Neural cell (in vitro differentiated cells): ENCODE data around the gene RBMS2. TPM values are rescaled to one million over a fixed set of nuclear protein-coding genes. Genes with fewer than 3 reads are reported as not detected.

ENCODE experiments used
- H2AFZ ChIP-seq: fragments of 200-600, 300-800 bp; sonication (generic), shearing (Covaris generic); 2 replicates; pipeline ENCODE4 v1.6.0; 2014; ENCODE audit warnings: low read depth, mild to moderate bottlenecking, antibody characterized with exemption, low read length, moderate library complexity
- H3F3A ChIP-seq: fragments of 200-600 bp; shearing (Covaris generic); 2 replicates; pipeline ENCODE4 v1.6.1; 2016; ENCODE audit warnings: mild to moderate bottlenecking, moderate library complexity, mixed read lengths, antibody characterized with exemption, low read length; ENCODE audit not compliant: insufficient read depth, poor library complexity, severe bottlenecking
- H3K27ac ChIP-seq: fragments of 200-600, 300-800 bp; sonication (generic), shearing (Covaris generic); 2 replicates; pipeline ENCODE4 v1.5.1; 2014; ENCODE audit warnings: mild to moderate bottlenecking, low read length, moderate library complexity
- H3K27me3 ChIP-seq: fragments of 300-800, 200-600 bp; sonication (generic), shearing (Covaris generic); 2 replicates; pipeline ENCODE4 v1.6.0; 2014; ENCODE audit warnings: mild to moderate bottlenecking, low read depth, low read length, moderate library complexity; ENCODE audit not compliant: insufficient read depth
- H3K36me3 ChIP-seq: fragments of 300-800, 200-600 bp; sonication (generic), shearing (Covaris generic); 2 replicates; pipeline ENCODE4 v1.5.1; 2014; ENCODE audit warnings: mild to moderate bottlenecking, antibody characterized with exemption, low read length, moderate library complexity; ENCODE audit not compliant: insufficient read depth
- H3K4me2 ChIP-seq: fragments of 300-800, 200-600 bp; sonication (generic), shearing (Covaris generic); 2 replicates; pipeline ENCODE4 v1.6.0; 2014; ENCODE audit warnings: mild to moderate bottlenecking, low read length
- H3K4me3 ChIP-seq: fragments of 300-800, 200-600 bp; sonication (generic), shearing (Covaris generic); 2 replicates; pipeline ENCODE4 v1.5.1; 2014; ENCODE audit warnings: mild to moderate bottlenecking, low read length, moderate library complexity
- H3K79me2 ChIP-seq: fragments of 200-600 bp; shearing (Covaris generic); replicated peaks from 2 replicates; pipeline ENCODE4 v1.6.0; 2014; ENCODE audit warnings: mild to moderate bottlenecking, low read length, moderate library complexity; ENCODE audit not compliant: insufficient read depth
- H3K9ac ChIP-seq: fragments of 300-800, 200-600 bp; sonication (generic), shearing (Covaris generic); 2 replicates; pipeline ENCODE4 v1.6.1; 2016; ENCODE audit warnings: mild to moderate bottlenecking, low read length, mixed read lengths
- H3K9me2 ChIP-seq: fragments of 200-600 bp; shearing (Covaris generic); 2 replicates; pipeline ENCODE4 v1.6.1; 2016; ENCODE audit warnings: mild to moderate bottlenecking, low read length, mixed read lengths; ENCODE audit not compliant: insufficient read depth
- H3K9me3 ChIP-seq: fragments of 200-600, 300-800 bp; sonication (generic), shearing (Covaris generic); 2 replicates; pipeline ENCODE4 v1.6.1; 2016; ENCODE audit warnings: mild to moderate bottlenecking, mixed run types, low read length, moderate library complexity, mixed read lengths
- H4K20me1 ChIP-seq: fragments of 200-600 bp; shearing (Covaris generic); 2 replicates; pipeline ENCODE4 v1.6.1; 2016; ENCODE audit warnings: mild to moderate bottlenecking, mixed run types; ENCODE audit not compliant: insufficient read depth
- CTCF ChIP-seq: fragments of 450-650 bp; IDR thresholded peaks from 2 replicates; pipeline ENCODE4 v1.5.1; 2014; ENCODE audit warnings: antibody characterized with exemption, mild to moderate bottlenecking, moderate library complexity; ENCODE audit not compliant: poor library complexity, severe bottlenecking
- EP300 ChIP-seq: fragments of 450-650 bp; conservative IDR thresholded peaks from 2 replicates; pipeline ENCODE4 v1.6.1; 2014; ENCODE audit warnings: antibody characterized with exemption, mild to moderate bottlenecking, moderate library complexity; ENCODE audit not compliant: poor library complexity, severe bottlenecking
- EZH2 ChIP-seq: fragments of 200-600, 300-800 bp; shearing (Covaris generic), sonication (generic); IDR thresholded peaks from 2 replicates; pipeline ENCODE4 v1.6.1; 2014; ENCODE audit warnings: antibody characterized with exemption, low read length, borderline replicate concordance, mild to moderate bottlenecking; ENCODE audit not compliant: insufficient read depth, poor library complexity, severe bottlenecking
- MXI1 ChIP-seq: fragments of 450-650 bp; conservative IDR thresholded peaks from 2 replicates; pipeline ENCODE4 v1.6.1; 2014; ENCODE audit warnings: antibody characterized with exemption, mild to moderate bottlenecking; ENCODE audit not compliant: poor library complexity, severe bottlenecking
- POLR2AphosphoS5 ChIP-seq: IDR thresholded peaks from 2 replicates; pipeline ENCODE4 v1.6.1; 2012
- RAD21 ChIP-seq: fragments of 450-650 bp; conservative IDR thresholded peaks from 2 replicates; pipeline ENCODE4 v1.6.1; 2014; ENCODE audit warnings: antibody characterized with exemption, mild to moderate bottlenecking, moderate library complexity
- SMC3 ChIP-seq: fragments of 450-650 bp; conservative IDR thresholded peaks from 2 replicates; pipeline ENCODE4 v1.6.1; 2014; ENCODE audit warnings: antibody characterized with exemption, mild to moderate bottlenecking, moderate library complexity; ENCODE audit not compliant: poor library complexity
- TAF1 ChIP-seq: IDR thresholded peaks from 2 replicates; pipeline ENCODE4 v1.6.1; 2012; ENCODE audit warnings: low read depth
- polyA plus RNA-seq: library from polyadenylated mRNA; depleted of rRNA; stranded (reverse); fragments of >200 nt; gene quantifications from 2 replicates; pipeline ENCODE4 v1.2.3, GENCODE V29; 2014
- TF ChIP-seq, protein P1 (sequence below): IDR thresholded peaks from 2 replicates; pipeline ENCODE4 v1.6.1; 2012; ENCODE audit warnings: borderline replicate concordance

Gene RBMS2
- polyA plus RNA-seq, 1 donor from 2014 or later: 2.4 TPM

GRCh38 chr12:56581418-56582145 is 60.0 kb downstream of the RBMS2 start (continued):
- no peak for TF ChIP-seq CTCF
- no peak for TF ChIP-seq RAD21

DNA sequence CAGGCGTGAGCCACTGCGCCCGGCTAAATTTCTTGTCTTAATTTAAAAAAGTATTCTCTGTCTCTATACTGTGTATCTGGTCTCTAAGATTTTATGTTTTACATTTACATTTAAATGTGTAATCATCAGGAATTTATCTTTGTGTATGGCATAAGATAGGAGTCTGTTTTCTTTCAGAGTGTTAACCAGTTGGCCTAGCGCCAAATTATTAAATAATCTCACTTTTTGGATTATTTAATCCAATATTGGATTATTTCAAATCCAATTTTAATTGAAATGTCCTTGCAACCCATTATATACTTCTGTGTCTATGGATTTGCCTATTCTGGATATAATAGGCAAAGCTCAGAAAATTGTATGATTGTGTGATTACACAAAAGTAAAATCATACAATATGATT is 63.5 kb downstream of the RBMS2 start:
- TF ChIP-seq RAD21 (no peak), EP300 (no peak), SMC3 (no peak), TAF1 (no peak), EZH2 (no peak), MXI1 (no peak), POLR2AphosphoS5 (no peak), CTCF (no peak)
- TF ChIP-seq, protein P1, sequence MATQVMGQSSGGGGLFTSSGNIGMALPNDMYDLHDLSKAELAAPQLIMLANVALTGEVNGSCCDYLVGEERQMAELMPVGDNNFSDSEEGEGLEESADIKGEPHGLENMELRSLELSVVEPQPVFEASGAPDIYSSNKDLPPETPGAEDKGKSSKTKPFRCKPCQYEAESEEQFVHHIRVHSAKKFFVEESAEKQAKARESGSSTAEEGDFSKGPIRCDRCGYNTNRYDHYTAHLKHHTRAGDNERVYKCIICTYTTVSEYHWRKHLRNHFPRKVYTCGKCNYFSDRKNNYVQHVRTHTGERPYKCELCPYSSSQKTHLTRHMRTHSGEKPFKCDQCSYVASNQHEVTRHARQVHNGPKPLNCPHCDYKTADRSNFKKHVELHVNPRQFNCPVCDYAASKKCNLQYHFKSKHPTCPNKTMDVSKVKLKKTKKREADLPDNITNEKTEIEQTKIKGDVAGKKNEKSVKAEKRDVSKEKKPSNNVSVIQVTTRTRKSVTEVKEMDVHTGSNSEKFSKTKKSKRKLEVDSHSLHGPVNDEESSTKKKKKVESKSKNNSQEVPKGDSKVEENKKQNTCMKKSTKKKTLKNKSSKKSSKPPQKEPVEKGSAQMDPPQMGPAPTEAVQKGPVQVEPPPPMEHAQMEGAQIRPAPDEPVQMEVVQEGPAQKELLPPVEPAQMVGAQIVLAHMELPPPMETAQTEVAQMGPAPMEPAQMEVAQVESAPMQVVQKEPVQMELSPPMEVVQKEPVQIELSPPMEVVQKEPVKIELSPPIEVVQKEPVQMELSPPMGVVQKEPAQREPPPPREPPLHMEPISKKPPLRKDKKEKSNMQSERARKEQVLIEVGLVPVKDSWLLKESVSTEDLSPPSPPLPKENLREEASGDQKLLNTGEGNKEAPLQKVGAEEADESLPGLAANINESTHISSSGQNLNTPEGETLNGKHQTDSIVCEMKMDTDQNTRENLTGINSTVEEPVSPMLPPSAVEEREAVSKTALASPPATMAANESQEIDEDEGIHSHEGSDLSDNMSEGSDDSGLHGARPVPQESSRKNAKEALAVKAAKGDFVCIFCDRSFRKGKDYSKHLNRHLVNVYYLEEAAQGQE: no peak
- Histone ChIP-seq H3K27me3 (no peaks in the 10 kb centered on the region), H3K27ac (no peak overlapping the region), H4K20me1 (no peaks in the 10 kb centered on the region), H3F3A (no peaks in the 10 kb centered on the region), H3K9ac (no peak overlapping the region), H3K36me3 (no peaks in the 10 kb centered on the region), H3K4me3 (no peak overlapping the region), H3K4me2 (no peak overlapping the region), H3K9me3 (no peaks in the 10 kb centered on the region), H3K9me2 (no peaks in the 10 kb centered on the region), H3K79me2 (no peaks in the 10 kb centered on the region), H2AFZ (no peak overlapping the region)
